Kidney epithelial cell (primary cell): ENCODE results near the gene NFASC. TPM values are rescaled to one million over a fixed set of nuclear protein-coding genes. Genes with fewer than 3 reads are reported as not detected.

Experiments
- DNase-seq: peaks from one replicate; pipeline ENCODE4 v3.0.0-alpha.2; 2010; ENCODE audit warnings: low read depth
- H3K27me3 ChIP-seq: 2 replicates; pipeline ENCODE4 v1.6.0; 2011; ENCODE audit warnings: low read length; ENCODE audit not compliant: control insufficient read depth, insufficient read depth
- H3K36me3 ChIP-seq: 2 replicates; pipeline ENCODE4 v1.5.1; 2011; ENCODE audit warnings: low read length; ENCODE audit not compliant: control insufficient read depth, insufficient read depth
- H3K4me3 ChIP-seq: 2 replicates; pipeline ENCODE4 v1.5.1; 2011; ENCODE audit warnings: low read depth, mild to moderate bottlenecking, control low read depth, low read length
- CTCF ChIP-seq: IDR thresholded peaks from 2 replicates; pipeline ENCODE4 v1.5.1; 2011; ENCODE audit warnings: mild to moderate bottlenecking, moderate library complexity, low read length, control low read depth, inconsistent platforms; ENCODE audit not compliant: insufficient read depth, poor library complexity, severe bottlenecking
- total RNA-seq: library from RNA; depleted of rRNA; stranded (reverse); fragments of >200 nt; gene quantifications from 2 replicates; pipeline ENCODE4 v1.2.3, GENCODE V29; 2015

The NFASC gene
- total RNA-seq, 1 donor from 2014 or later: 1.2 TPM

DNA sequence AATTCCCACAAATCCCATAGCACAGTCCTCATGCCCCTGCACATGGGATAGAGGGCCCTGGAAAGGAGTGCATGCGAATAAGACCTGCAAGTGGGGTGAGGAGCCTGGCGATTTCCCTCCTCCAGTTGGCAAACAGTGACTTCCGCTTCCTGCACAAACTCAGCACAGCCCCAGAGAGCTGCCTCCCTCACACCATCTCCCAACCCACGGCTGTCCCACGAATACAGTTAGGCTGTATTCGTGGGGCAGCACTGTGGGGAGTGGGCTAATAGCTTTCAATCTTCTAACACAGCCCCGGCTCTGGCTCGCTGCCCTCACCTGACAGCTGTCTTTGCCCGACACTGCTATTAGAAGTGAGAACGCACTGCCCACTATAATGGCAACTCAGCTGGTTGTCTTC is 144.1 kb downstream of the NFASC start:
- H3K27me3 ChIP-seq: peaks cover 47% of the 10 kb centered on the region
- TF ChIP-seq CTCF: no peak
- no peaks in the 10 kb centered on the region for H3K36me3 ChIP-seq
- no peak for DNase-seq
- H3K4me3 ChIP-seq: no peak overlapping the region

- Histone ChIP-seq H3K36me3 (no peaks in the 10 kb centered on the region), H3K4me3 (no peak overlapping the region), H3K27me3 (peaks cover 51% of the 10 kb centered on the region)
- DNase-seq: no peak
- TF ChIP-seq CTCF: no peak
Measured at GRCh38 chr1:205015241-205015640, 144.6 kb downstream of the NFASC start.

DNA sequence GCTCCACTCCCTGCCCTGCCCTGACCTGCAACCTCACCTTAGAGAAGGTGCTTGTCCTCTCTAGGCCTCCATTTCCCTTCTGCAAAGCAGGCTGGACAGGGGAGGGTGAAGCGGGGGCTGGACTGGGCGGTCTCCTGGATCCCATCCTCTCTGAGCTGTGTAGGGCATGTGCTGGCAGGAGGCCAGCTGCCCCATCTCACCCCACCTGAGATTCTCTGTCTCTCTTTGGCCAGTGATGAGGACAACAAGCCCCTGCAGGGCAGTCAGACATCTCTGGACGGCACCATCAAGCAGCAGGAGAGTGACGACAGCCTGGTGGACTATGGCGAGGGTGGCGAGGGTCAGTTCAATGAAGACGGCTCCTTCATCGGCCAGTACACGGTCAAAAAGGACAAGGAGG is 145.4 kb downstream of the NFASC start:
- H3K27me3 ChIP-seq: peaks cover 58% of the 10 kb centered on the region

DNA sequence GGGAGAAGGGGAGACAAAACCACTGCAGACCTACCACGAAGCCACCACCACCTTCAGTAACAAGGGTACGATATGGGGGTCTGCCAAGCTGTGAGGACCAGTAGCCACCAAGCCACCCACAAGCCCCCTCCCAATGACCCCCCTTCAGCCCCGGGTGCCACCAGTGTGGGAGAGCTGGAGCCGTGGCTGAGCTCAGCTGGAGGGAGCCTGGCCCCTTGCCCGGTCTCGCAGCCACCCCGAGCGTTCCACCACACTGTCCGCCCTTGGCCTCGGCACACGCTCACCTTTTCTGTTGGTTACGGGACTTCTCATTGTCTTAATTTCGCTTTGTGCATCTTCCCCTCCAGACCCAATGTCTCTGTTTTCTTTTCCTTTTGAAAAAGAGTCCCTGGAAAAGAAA is 145.9 kb downstream of the NFASC start:
- DNase-seq: no peak
- Histone ChIP-seq H3K4me3 (no peak overlapping the region), H3K27me3 (peaks cover 62% of the 10 kb centered on the region), H3K36me3 (no peaks in the 10 kb centered on the region)
- TF ChIP-seq CTCF: no peak

More for the DNA sequence above, 145.4 kb downstream of the NFASC start:
- Histone ChIP-seq H3K36me3 (no peaks in the 10 kb centered on the region), H3K4me3 (no peak overlapping the region)
- no peak for TF ChIP-seq CTCF
- DNase-seq: no peak

- Histone ChIP-seq H3K27me3 (peaks cover 65% of the 10 kb centered on the region), H3K4me3 (no peak overlapping the region), H3K36me3 (no peaks in the 10 kb centered on the region)
- no peak for TF ChIP-seq CTCF
- no peak for DNase-seq
Measured at GRCh38 chr1:205017001-205017400, 146.3 kb downstream of the NFASC start.

- TF ChIP-seq CTCF: no peak
- DNase-seq: no peak
- Histone ChIP-seq H3K27me3 (peaks cover 66% of the 10 kb centered on the region), H3K36me3 (no peaks in the 10 kb centered on the region), H3K4me3 (no peak overlapping the region)
Measured at GRCh38 chr1:205017766-205018165, 147.1 kb downstream of the NFASC start.
